ENCODE measurements around the gene CSNK1E. TPM values are rescaled to one million over a fixed set of nuclear protein-coding genes. Genes with fewer than 3 reads are reported as not detected.

CSNK1E gene
- total and polyA plus RNA-seq, 9 of the 15 experiments (the other 6 are each of a cell fraction or from before 2014, with no cell fraction given) = 2.7 to 70.0 (median 41.3) TPM

DNA sequence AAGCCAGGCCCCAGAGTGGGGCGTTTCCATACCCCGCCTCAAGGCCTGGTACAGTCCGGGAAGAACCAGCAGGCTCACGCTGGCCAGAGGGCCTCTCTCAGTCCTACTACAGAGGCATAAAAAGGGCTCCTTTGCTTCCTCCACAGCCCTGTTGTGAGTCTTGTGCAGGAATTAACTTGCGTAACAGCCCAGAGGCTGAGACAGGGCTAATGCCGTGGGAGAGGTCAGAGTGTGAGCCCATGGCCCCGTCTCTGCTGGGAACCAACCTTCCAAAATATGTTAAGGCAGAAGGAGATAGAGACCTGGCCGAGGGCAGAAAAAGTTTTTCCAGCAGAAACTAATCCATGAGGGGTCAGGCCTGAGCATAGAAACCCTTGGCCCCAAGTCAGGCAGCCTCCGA lies 24.5 kb downstream of the CSNK1E start:
- Histone ChIP-seq H3K27ac (ENCODE audit: extremely low read depth, low read depth, low read length) (no peak overlapping the region), H2AFZ (ENCODE audit: low read depth, low read length) (no peak overlapping the region), H3K9ac (ENCODE audit: insufficient read depth in 1 of 2, low read depth in 2 of 2, low read length in 2 of 2) (no peak overlapping the region), H3K4me3 (no peak overlapping the region), H3K4me1 (replicated peaks in 1 of 2; ENCODE audit: control insufficient read depth in 2 of 2, insufficient read depth in 2 of 2, low read length in 2 of 2) (peaks cover 0 to 7% of the 10 kb centered on the region in 2 experiments; a peak in 2 of 5 replicates), H4K20me1 (replicated peaks; ENCODE audit: control insufficient read depth, insufficient read depth, low read length) (no peaks in the 10 kb centered on the region), H3K27me3 (ENCODE audit: control insufficient read depth in 2 of 2, insufficient read depth in 2 of 2, low read length in 2 of 2) (no peaks in the 10 kb centered on the region), H3K9me3 (replicated peaks; ENCODE audit: control insufficient read depth, insufficient read depth, low read depth, low read length) (no peaks in the 10 kb centered on the region), H3K79me2 (ENCODE audit: control insufficient read depth, insufficient read depth, low read length) (no peaks in the 10 kb centered on the region), H3K9me1 (ENCODE audit: control insufficient read depth, insufficient read depth, low read length) (no peaks in the 10 kb centered on the region), H3K36me3 (ENCODE audit: control insufficient read depth, insufficient read depth, low read length) (peaks cover 48% of the 10 kb centered on the region; the same call in 2 of the 3 replicates), H3K4me2 (ENCODE audit: insufficient read depth, low read length) (no peak overlapping the region)
- in situ Hi-C loops (cut with MboI) = no loop called here
- no peak for FAIRE-seq
- intact Hi-C loops (cut with micrococcal nuclease) = no loop called here
- no peak for DNase-seq (ENCODE audit: extremely low read depth in 1 of 4, low spot score in 3 of 4)
- POLR2A ChIA-PET = interaction anchor here (0.7 to 1.0 kb wide), 2 partner anchors 13 to 14 kb away, joined by 3 read pairs; no protein-coding TSS in a partner anchor
- CTCF ChIA-PET (ENCODE audit: low intra/inter-chr PET ratio) = no interaction called here
- TF ChIP-seq SNIP1 (IDR thresholded peaks at IDR 0.05; ENCODE audit: low read depth) (no peak), POLR3G (IDR thresholded peaks at IDR 0.05; ENCODE audit: extremely low read depth, insufficient read length, insufficient replicate concordance) (no peak), POLR2A (conservative IDR thresholded peaks at IDR 0.05) (no peak), TEAD4 (IDR thresholded peaks at IDR 0.05; ENCODE audit: low read length) (no peak), TEAD4 (CRISPR knock-in tag; IDR thresholded peaks at IDR 0.05; ENCODE audit: borderline replicate concordance) (no peak), RAD21 (CRISPR knock-in tag; conservative IDR thresholded peaks at IDR 0.05 in 1 of 2, IDR thresholded peaks at IDR 0.05 in 1 of 2) (no peak), ZNF408 (CRISPR knock-in tag; IDR thresholded peaks at IDR 0.05; ENCODE audit: low read depth) (no peak), HDAC3 (IDR thresholded peaks at IDR 0.05; ENCODE audit: borderline replicate concordance, partially characterized antibody) (no peak), SLC30A9 (CRISPR knock-in tag; IDR thresholded peaks at IDR 0.05) (no peak), EP400 (IDR thresholded peaks at IDR 0.05) (no peak), POLR2B (IDR thresholded peaks at IDR 0.05; ENCODE audit: low read depth, partially characterized antibody) (no peak), RNF2 (IDR thresholded peaks at IDR 0.05) (no peak), L3MBTL2 (IDR thresholded peaks at IDR 0.05) (no peak)
- TF ChIP-seq, protein P1, sequence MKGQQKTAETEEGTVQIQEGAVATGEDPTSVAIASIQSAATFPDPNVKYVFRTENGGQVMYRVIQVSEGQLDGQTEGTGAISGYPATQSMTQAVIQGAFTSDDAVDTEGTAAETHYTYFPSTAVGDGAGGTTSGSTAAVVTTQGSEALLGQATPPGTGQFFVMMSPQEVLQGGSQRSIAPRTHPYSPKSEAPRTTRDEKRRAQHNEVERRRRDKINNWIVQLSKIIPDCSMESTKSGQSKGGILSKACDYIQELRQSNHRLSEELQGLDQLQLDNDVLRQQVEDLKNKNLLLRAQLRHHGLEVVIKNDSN (CRISPR knock-in tag; IDR thresholded peaks at IDR 0.05) = no peak
- TF ChIP-seq, protein P2, sequence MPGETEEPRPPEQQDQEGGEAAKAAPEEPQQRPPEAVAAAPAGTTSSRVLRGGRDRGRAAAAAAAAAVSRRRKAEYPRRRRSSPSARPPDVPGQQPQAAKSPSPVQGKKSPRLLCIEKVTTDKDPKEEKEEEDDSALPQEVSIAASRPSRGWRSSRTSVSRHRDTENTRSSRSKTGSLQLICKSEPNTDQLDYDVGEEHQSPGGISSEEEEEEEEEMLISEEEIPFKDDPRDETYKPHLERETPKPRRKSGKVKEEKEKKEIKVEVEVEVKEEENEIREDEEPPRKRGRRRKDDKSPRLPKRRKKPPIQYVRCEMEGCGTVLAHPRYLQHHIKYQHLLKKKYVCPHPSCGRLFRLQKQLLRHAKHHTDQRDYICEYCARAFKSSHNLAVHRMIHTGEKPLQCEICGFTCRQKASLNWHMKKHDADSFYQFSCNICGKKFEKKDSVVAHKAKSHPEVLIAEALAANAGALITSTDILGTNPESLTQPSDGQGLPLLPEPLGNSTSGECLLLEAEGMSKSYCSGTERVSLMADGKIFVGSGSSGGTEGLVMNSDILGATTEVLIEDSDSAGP (CRISPR knock-in tag; IDR thresholded peaks at IDR 0.05) = no peak
- TF ChIP-seq, protein P3, sequence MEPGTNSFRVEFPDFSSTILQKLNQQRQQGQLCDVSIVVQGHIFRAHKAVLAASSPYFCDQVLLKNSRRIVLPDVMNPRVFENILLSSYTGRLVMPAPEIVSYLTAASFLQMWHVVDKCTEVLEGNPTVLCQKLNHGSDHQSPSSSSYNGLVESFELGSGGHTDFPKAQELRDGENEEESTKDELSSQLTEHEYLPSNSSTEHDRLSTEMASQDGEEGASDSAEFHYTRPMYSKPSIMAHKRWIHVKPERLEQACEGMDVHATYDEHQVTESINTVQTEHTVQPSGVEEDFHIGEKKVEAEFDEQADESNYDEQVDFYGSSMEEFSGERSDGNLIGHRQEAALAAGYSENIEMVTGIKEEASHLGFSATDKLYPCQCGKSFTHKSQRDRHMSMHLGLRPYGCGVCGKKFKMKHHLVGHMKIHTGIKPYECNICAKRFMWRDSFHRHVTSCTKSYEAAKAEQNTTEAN (CRISPR knock-in tag; IDR thresholded peaks at IDR 0.05) = no peak
- TF ChIP-seq, protein P4, sequence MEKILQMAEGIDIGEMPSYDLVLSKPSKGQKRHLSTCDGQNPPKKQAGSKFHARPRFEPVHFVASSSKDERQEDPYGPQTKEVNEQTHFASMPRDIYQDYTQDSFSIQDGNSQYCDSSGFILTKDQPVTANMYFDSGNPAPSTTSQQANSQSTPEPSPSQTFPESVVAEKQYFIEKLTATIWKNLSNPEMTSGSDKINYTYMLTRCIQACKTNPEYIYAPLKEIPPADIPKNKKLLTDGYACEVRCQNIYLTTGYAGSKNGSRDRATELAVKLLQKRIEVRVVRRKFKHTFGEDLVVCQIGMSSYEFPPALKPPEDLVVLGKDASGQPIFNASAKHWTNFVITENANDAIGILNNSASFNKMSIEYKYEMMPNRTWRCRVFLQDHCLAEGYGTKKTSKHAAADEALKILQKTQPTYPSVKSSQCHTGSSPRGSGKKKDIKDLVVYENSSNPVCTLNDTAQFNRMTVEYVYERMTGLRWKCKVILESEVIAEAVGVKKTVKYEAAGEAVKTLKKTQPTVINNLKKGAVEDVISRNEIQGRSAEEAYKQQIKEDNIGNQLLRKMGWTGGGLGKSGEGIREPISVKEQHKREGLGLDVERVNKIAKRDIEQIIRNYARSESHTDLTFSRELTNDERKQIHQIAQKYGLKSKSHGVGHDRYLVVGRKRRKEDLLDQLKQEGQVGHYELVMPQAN (IDR thresholded peaks at IDR 0.05; ENCODE audit: borderline replicate concordance) = no peak
- BruUV-seq (replicated peaks) = no TSS peak
- ATAC-seq = no peak
- 83% methylated on average over 6 of the region's 9 CpGs for WGBS (ENCODE audit: insufficient coverage, low coverage, missing lambda C conversion rate)
